OCI-LY7 (cell line): ENCODE measurements around the gene PLCXD3. TPM values are rescaled to one million over a fixed set of nuclear protein-coding genes. Genes with fewer than 3 reads are reported as not detected.

Experiments
- BruUV-seq: library from RNA; stranded (reverse); fragments of 400-500 nt; replicated peaks from 2 replicates; lab custom pipeline; 2021; lab: Mats Ljungman, UMichigan
- CTCF ChIA-PET: fragments of 300-600 bp; sonication (Branson Sonifier 250); formaldehyde crosslinking; loops from one replicate; lab custom pipeline; 2022; ENCODE audit warnings: antibody characterized with exemption; ENCODE audit not compliant: unreplicated experiment; lab: Charles Lee
- POLR2A ChIA-PET: fragments of 300-600 bp; sonication (Branson Sonifier 250); formaldehyde crosslinking; loops from one replicate; lab custom pipeline; 2022; ENCODE audit warnings: antibody characterized with exemption; lab: Charles Lee
- DNase-seq: peaks from one replicate; pipeline ENCODE4 v3.0.0-alpha.2; 2015; ENCODE audit warnings: low spot score
- H2AFZ ChIP-seq: fragments of 200-600 bp; sonication (generic), shearing (Covaris generic); 2 replicates; pipeline ENCODE4 v1.6.1; 2014; ENCODE audit warnings: mild to moderate bottlenecking, antibody characterized with exemption, low read length, moderate library complexity
- H3K27ac ChIP-seq: fragments of 200-600 bp; sonication (generic); 2 replicates; pipeline ENCODE4 v1.5.1; 2014; ENCODE audit warnings: mixed run types, low read depth, mild to moderate bottlenecking, moderate library complexity, low read length, inconsistent platforms; ENCODE audit not compliant: poor library complexity, severe bottlenecking
- H3K36me3 ChIP-seq: fragments of 200-600 bp; sonication (generic); 2 replicates; pipeline ENCODE4 v1.6.1; 2014; ENCODE audit warnings: mild to moderate bottlenecking, antibody characterized with exemption, low read length, moderate library complexity, mixed read lengths; ENCODE audit not compliant: insufficient read depth
- H3K4me1 ChIP-seq: fragments of 200-600 bp; sonication (generic); 2 replicates; pipeline ENCODE4 v1.5.1; 2014; ENCODE audit warnings: mild to moderate bottlenecking, low read length; ENCODE audit not compliant: insufficient read depth, poor library complexity, severe bottlenecking
- H3K4me2 ChIP-seq: fragments of 200-600 bp; sonication (generic); 2 replicates; pipeline ENCODE4 v1.6.1; 2014; ENCODE audit warnings: mild to moderate bottlenecking, low read length
- H3K4me3 ChIP-seq: fragments of 200-600 bp; sonication (generic); 2 replicates; pipeline ENCODE4 v1.5.1; 2014; ENCODE audit warnings: mild to moderate bottlenecking, low read depth, low read length; ENCODE audit not compliant: poor library complexity, severe bottlenecking
- H3K79me2 ChIP-seq: fragments of 200-600 bp; sonication (generic); 2 replicates; pipeline ENCODE4 v1.6.1; 2016; ENCODE audit warnings: low read depth, mild to moderate bottlenecking, low read length, moderate library complexity, mixed read lengths; ENCODE audit not compliant: insufficient read depth
- H3K9me2 ChIP-seq: fragments of 200-600 bp; sonication (generic); 2 replicates; pipeline ENCODE4 v1.6.1; 2016; ENCODE audit warnings: mild to moderate bottlenecking, low read length, mixed read lengths; ENCODE audit not compliant: insufficient read depth
- H3K9me3 ChIP-seq: fragments of 200-600 bp; sonication (generic); 2 replicates; pipeline ENCODE4 v1.6.1; 2014; ENCODE audit warnings: mild to moderate bottlenecking, mixed run types, low read length, mixed read lengths
- H4K20me1 ChIP-seq: fragments of 200-600 bp; sonication (generic); 2 replicates; pipeline ENCODE4 v1.6.1; 2014; ENCODE audit warnings: mild to moderate bottlenecking, antibody characterized with exemption, low read length, moderate library complexity, mixed read lengths; ENCODE audit not compliant: insufficient read depth
- CTCF ChIP-seq: fragments of 200-600 bp; sonication (generic); conservative IDR thresholded peaks from 2 replicates; pipeline ENCODE4 v1.5.1; 2014; ENCODE audit warnings: mild to moderate bottlenecking, antibody characterized with exemption, low read length, moderate library complexity, mixed read lengths
- EZH2phosphoT487 ChIP-seq: fragments of 200-600 bp; sonication (generic); IDR thresholded peaks from 2 replicates; pipeline ENCODE4 v1.6.1; 2018; ENCODE audit warnings: low read depth, borderline replicate concordance, mild to moderate bottlenecking, mixed run types, antibody characterized with exemption, low read length, moderate library complexity, mixed read lengths
- intact Hi-C: fragments of 100-400 bp; cut with micrococcal nuclease; formaldehyde crosslinking; loops from one replicate; pipeline ENCODE4 v1.10.0; 2022; ENCODE audit not compliant: unreplicated experiment
- total RNA-seq, 2 experiments: library from RNA; depleted of rRNA in 1 of 2; stranded (reverse); fragments of >200 nt in 1 of 2; shearing (Covaris generic) in 1 of 2; gene quantifications; 2 replicates each; pipeline ENCODE4 v1.2.3, GENCODE V29; 2014 to 2022

The PLCXD3 gene
- total RNA-seq, 2 experiments from 2014 or later: not detected

DNA sequence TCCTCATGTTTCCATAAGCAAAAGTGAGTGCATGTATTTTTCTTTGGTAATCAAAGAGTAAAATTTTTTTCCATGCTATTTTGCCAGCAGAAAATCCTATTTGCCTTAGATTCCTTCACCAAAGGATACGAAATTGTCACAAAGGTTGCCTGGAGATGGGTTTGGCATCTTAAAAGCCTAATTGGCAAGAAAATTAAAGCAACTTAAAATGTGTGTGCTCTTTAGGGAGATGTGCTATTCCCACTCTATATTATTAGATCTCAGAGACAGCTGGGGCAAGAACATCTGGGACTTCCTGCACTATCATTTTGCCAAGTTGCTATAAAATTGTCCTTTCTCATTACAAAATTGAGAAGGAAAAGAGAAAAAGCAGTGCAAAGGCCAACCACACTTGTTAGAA, 146.1 kb downstream of the PLCXD3 start:
- ChIA-PET POLR2A (interaction anchor here (1.1 kb wide), 1 partner anchor 16 kb away, joined by 4 read pairs; no protein-coding TSS in a partner anchor), CTCF (no interaction called here)
- Histone ChIP-seq H3K4me2 (no peak overlapping the region), H2AFZ (no peak overlapping the region), H3K4me3 (no peak overlapping the region), H3K4me1 (no peaks in the 10 kb centered on the region), H3K36me3 (no peaks in the 10 kb centered on the region), H3K9me3 (no peaks in the 10 kb centered on the region), H3K27ac (no peak overlapping the region), H3K9me2 (no peaks in the 10 kb centered on the region), H3K79me2 (no peaks in the 10 kb centered on the region), H4K20me1 (no peaks in the 10 kb centered on the region)
- TF ChIP-seq CTCF (no peak), EZH2phosphoT487 (no peak)
- intact Hi-C loops: no loop called here
- no peak for DNase-seq
- no TSS peak for BruUV-seq

DNA sequence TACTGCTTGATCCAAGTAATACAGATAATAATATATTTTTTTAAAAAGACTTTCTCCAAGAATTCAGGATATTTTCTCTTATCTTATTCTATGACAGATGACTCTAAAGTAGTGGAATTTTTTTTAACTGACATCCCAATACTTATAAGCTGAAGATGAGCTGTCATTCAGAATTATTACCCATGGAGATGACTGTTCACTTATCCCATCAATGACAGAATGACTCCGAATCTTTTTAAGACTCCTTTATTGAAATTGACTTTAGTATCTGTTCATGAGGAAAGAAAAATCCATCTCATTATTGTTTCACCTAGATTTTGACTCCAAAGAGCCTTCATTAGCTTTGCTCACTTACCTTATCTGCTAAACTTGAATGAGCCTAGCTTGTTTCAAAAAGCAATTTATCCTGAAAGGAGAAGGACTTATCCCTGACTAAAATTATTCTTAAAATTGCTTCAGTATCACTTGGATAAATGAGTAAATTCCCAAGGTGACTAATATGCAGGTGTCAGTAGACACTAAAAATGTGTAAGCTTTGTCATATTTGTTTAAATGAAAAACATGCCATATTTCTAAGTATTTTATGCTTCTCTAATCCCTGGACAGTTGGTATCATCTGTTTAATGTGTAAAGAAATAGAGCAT, 146.9 kb downstream of the PLCXD3 start:
- no peak overlapping the region for H3K4me3 ChIP-seq
- no peaks in the 10 kb centered on the region for H3K79me2 ChIP-seq
- intact Hi-C loops: no loop called here
- no peak overlapping the region for H3K27ac ChIP-seq
- no peak overlapping the region for H3K4me2 ChIP-seq
- no peak for DNase-seq
- H3K36me3 ChIP-seq: no peaks in the 10 kb centered on the region
- no TSS peak for BruUV-seq
- TF ChIP-seq CTCF: no peak
- TF ChIP-seq EZH2phosphoT487: no peak
- no peaks in the 10 kb centered on the region for H3K4me1 ChIP-seq
- no peak overlapping the region for H2AFZ ChIP-seq
- POLR2A ChIA-PET: interaction anchor here (1.1 kb wide), 1 partner anchor 15 kb away, joined by 4 read pairs; no protein-coding TSS in a partner anchor
- no peaks in the 10 kb centered on the region for H4K20me1 ChIP-seq
- CTCF ChIA-PET: no interaction called here
- H3K9me2 ChIP-seq: no peaks in the 10 kb centered on the region
- H3K9me3 ChIP-seq: no peaks in the 10 kb centered on the region

GRCh38 chr5:41356786-41357185, 153.6 kb downstream of the PLCXD3 start:
- H3K79me2 ChIP-seq: no peaks in the 10 kb centered on the region
- DNase-seq: no peak
- no peak overlapping the region for H3K4me3 ChIP-seq
- H3K4me2 ChIP-seq: no peak overlapping the region
- H3K27ac ChIP-seq: no peak overlapping the region
- ChIA-PET POLR2A (interaction anchor here (1.0 kb wide), 1 partner anchor 10 kb away, joined by 3 read pairs; no protein-coding TSS in a partner anchor), CTCF (no interaction called here)
- no TSS peak for BruUV-seq
- no peak overlapping the region for H2AFZ ChIP-seq
- TF ChIP-seq CTCF (no peak), EZH2phosphoT487 (no peak)
- H4K20me1 ChIP-seq: no peaks in the 10 kb centered on the region
- H3K9me3 ChIP-seq: no peaks in the 10 kb centered on the region
- H3K4me1 ChIP-seq: no peaks in the 10 kb centered on the region
- H3K9me2 ChIP-seq: no peaks in the 10 kb centered on the region
- no peaks in the 10 kb centered on the region for H3K36me3 ChIP-seq
- intact Hi-C loops: no loop called here
